Suppressor macrophage treated with lipopolysaccharide for 1 hour (primary cell): Measurements from ENCODE around the gene SMIM31.

Experiments
- DNase-seq, 3 donors: peaks; one replicate each; pipeline ENCODE4 v3.0.0-alpha.2; 2020 to 2022

SMIM31 gene

DNA sequence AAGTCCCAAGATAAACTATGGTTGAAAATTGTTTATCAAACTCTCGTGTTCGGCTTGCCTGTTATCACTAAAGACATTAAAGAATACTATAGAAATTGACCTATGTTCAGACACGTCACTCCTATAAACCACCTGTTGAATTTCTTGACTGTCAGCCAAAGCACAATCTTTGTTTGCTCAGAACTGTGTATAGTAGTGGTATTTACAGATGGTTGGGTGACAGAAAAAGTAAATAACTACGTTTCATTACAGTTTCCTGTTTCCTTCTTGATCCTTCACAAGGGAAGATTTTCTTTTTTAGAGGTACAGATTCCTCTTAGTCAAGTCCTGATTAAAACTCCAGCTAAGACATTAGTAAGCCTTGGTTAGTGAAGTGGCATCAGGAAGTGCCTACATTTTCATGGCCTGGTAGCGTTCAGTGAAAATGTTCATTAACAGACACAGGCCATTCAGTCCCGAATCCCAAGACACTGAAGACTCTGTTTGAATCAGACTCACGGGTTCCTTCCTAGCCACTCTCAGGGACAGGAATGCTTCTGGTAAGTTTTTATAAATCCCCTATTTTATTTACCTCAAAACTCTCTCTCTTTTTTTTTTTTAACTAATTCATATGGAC, at the start of gene SMIM31:
SMIM31 (plus strand) TSS at position 259 of the 616 bp plus-strand sequence. CDS start 16,313 bp downstream, outside the sequence.
- DNase-seq, result no peak

DNA sequence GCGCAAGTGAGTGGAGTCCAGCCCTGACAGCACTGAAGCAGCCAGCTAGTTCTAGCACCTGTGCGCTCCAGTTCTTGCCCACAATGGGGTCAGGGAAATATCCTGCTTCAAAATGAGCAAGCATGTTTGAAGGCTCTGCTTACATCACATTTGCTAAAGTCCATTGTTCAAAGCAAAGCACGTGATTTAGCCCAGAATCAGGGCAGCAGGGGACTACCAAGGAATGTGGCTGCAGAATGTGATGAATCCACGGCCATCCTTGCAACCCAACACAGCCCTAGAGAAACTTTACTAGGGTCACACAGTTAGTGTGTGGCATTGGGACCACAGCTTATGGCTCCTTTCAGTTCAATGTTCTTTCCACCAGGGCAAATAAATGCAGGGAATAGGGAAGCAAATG, 47.3 kb upstream of the SMIM31 start:
- DNase-seq, result no peak

DNA sequence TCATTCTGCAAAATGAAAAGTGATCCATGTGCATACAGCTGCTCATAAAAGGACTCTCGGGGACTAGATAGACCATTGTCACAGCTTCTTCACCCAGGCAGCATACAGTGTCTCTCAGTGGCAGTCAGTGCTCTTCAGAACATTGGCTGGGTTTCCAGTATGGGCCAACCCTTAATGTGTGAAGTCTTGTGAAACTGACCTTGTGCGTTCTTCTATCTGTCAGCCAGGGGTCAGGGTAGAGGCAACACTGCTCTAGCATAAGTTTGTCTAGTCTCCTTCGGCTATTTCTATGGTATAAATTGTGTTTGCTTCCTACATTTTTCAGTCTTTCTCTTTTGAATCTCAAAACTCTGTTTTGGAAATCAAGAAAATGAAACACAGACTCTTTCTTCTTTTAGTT, 37.0 kb upstream of the SMIM31 start:
- DNase-seq, result no peak

DNA sequence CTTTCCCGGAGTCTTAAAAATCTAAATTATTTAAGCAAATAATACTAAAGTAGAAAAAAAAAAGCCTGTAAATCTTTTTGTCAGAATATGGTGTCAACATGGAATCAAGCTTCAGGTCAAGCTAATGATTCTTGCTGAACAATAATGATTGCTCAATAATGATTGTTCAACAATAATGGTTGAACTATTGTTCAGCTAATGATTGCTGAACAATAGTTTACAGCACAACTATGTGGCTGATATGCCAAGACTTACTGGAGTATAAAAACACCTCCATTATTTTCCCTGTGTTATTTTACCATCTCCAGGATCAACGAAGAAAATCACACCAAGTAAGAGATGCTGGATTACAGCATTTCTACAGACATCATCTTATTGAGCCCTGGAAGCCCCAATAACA, 35.1 kb upstream of the SMIM31 start:
- DNase-seq, result no peak

DNA sequence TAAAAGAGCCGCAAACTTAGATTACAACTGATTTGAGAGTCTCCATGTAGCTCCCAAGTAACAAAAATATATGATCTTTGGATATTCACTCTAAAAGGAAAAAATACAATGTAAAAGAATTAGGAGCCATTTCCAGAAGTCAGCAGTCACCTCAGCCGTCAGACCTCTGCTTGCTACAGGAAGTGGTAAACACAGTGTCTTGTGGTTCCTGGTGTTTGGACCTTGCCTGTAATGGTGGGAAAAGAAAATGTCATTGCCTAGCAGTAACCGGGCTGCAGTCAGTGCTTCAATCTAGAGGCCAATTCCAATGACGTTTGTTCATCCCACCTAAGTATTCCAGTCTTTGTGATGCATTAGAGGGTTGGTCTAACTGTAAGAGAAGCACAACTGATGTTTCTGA, 28.9 kb upstream of the SMIM31 start:
- no peak for DNase-seq

DNA sequence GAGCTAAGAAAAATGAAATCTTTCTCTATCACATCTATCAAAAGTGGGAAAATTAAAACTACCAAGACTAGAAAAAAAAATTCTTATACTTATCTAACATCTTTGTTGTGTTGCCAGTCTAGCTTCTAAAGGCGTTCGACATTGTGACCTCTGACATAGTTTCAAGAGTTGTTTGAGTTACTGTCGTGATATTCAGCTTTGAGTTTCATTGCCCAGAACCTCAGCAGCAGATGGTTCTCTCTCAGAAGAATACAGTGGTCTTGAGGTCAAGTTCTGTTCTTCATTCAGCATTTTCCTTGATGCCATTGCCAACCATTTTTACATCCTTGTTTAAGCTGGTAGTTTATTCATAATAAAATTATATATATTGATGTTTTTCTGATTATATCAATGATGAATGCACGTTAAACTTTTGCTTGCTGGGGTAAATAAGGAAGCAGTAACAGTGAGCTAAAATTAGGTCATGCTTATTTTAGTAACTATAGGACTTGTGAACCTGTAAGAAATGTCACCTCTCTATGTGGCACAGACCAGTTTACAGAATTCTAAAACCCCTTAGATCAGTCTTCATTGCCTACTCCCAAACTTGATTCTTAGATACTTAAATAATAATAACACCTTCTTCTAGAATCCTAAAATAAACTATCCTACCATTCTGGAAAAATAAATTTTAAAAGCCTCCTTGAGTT, 23.1 kb upstream of the SMIM31 start:
- DNase-seq, result no peak

DNA sequence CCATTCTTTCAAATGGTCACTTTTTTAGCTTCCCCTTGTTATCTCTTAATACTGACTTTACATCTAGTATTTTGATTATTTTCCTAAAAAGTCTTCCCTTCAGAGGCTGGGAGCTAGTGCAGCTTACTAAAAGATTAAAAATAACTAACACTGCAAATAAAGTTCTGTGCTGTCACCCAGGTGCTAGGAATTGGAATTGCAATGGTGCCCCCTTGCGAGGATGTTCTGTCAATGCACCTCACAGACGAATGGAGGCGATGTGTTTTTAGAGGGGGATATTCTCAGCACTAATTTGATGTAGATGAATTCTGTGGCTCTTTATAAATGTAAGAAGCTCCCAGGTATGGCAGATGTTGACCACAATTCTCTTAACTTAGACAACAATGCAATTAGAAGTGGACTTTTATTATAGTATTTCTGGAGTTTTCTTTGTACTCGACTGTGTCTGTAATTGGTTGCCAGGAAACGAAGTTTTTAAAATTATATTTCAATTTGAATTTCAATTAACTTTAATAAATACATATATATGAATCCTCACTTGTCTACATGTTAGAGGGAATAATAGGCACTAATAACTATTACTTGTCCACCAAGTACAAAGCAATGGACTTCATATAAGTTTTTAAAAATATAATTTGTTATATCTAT, 22.0 kb upstream of the SMIM31 start:
- peak; percentile 31 to 48 (median 41) for DNase-seq

DNA sequence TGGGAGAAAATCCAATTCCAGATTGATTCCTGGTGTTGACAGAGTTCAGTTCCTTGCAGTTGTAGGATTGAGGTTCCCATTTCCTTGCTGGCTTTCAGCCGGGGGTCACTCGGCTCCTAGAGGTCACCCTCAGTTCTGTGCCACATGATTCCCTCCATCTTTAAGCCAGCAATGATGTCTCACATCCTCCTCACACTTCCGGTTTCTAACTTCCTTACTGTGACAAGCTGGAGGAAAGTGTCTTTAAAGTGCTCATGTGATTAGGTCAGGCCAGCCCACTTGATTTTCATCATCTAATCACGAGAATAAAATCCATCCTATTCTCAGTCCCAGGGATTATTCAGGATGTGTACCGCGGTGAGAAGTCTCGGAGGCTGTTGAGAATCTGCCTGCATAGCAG, 19.4 kb upstream of the SMIM31 start:
- DNase-seq, result peak; percentile 20 to 51 (median 46)

DNA sequence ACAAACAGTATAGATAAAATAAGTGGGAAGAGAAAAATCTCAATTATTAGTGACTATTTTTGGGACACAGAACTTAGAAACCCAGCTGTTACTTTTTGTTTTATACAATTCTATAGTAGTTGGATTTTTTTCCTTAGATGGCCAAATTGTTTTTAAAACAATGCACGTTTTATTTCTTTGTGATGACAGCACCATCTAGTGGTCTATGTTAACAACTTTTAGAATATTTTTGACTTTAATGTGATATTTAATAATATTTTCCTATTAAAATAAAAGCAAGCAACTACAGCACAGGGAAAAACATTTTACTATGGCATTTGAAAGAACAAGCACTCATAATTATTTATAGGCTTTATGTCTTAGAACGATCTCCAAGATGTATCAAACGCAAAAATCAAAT, 5.6 kb upstream of the SMIM31 start:
- DNase-seq, result peak in 2 of 3 donors; percentile 27 to 43

DNA sequence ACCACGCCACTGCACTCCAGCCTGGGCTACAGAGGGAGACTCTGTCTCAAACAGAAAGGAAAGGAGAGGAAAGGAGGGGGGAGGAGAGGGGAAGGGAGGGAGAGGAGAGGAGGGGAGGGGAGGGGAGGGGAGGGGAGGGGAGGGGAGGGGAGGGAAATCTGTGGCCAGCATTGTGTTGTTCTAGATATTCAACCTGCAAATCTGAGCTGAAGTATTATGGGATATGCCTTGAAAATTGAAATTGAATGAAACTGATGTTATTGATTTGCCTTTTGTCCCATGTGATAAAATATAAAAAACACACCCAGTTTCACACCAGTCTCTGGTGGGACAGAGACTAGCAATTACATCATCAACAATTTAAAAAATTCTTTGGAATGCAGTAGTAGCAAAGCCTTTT, 1.5 kb downstream of the SMIM31 start:
- no peak for DNase-seq

DNA sequence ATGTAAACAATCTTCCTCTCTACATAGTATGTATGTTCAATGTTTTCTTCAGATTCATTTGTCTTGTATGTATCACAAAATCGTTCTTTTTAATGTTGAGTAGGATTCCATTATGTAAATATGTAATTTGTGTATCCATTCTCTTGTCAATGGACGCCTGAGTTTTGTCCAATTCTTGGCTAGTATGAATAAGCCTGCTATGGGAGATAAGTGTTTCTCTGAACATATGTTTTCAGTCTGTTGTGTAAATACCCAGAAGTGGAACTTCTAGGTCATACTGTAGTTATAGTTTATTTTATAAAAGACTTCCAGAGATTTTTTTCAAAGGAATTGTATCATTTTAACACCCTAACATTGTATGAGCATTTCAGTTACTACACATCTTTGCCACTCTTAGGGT, 2.8 kb downstream of the SMIM31 start:
- DNase-seq, result no peak

DNA sequence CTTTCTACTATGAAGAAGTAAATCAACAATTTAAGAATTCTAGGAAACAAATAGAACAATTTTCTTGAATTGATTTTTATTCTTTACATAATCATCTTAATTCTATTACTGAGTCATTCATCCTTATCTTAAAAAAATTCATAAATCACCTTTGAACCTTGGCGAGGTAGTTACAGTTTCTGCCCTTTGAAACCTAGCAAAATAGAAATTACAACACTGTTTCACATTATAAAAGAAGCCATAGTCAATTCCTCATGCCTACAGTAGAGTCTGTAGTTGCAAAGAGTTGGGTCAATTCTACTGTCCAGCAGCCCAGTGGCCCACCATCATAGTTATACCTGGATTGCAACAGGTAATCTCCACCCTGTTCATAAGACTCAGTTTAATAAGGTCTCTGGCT, 7.3 kb downstream of the SMIM31 start:
- no peak for DNase-seq

DNA sequence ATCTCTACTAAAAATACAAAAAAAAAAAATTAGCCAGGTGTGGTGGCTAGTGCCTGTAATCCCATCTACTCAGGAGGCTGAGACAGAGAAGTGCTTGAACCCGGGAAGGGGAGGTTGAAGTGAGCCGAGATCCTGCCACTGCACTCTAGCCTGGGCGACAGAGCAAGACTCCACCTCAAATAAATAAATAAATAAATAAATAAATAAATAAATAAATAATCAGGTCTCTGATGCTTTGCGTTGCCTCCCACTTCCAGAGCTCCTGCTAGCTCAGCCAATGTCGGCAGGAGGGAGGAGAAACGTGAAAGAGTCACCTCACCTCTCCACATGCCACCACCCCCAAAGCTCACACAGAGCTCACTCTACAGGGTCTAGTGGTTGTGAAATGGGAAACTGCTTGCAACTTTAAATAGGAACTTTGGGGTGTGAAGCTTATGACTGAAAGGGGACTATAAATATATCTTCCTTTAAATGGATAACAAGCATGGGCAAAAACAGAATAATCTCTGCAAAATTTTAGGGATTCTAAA, 7.9 kb downstream of the SMIM31 start:
- DNase-seq, result no peak

DNA sequence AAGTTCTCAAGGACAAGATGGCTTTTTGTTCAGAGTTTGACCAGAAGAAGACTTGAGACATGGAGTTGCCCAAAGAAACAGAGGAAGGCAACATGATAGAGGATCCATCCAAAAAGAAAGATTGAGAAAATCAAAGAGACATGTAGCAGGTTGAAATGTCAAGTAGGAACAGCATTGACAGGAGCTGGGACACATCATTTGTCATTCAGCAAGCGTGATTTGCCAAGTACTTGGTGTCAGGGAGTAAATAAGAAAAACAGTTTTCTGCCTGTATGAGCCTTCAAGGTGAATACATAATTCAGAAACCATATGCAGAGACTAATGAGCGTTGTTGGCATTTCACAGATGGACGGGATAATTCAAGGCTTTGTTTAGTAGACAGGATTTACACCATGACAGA, 11.2 kb downstream of the SMIM31 start:
- DNase-seq, result no peak

DNA sequence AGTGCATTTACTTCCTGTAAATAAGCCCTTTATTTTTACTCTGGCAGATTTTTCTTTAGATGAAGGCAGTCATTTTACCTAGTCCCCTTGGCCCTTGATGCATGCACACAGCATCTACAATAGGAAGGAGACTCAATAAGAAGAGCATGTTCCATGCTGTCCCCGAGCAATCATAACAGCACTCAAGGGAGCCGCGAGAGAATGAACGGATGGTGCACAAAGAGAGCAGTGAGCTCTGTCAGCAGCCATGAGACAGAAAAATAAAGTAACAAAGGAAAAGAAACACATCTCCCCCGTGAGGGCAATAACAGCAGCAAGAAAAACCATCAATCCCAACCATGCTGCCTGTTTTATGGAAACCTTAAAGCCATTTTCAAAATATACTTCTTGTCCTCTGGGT, 11.9 kb downstream of the SMIM31 start:
- no peak for DNase-seq

DNA sequence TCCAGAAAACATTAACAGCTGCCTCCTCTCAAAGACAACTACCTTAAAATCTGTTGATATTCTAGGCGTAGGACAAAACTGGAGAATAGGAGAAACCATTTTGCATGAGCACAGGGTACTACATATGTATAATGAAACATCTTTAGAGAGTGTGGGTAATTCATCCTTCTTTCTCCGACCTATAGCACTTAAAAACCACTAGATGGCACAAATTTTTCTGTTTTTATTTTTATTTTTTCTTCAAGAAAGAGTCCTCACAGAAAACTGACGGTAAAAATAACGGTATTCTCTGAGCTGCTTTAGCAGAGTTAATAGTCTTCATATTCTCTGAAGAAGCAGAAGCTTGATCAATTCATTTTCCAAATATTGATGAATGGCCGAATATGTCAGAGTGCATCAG, 14.6 kb downstream of the SMIM31 start:
- DNase-seq, result peak in 1 of 3 donors; percentile 3

DNA sequence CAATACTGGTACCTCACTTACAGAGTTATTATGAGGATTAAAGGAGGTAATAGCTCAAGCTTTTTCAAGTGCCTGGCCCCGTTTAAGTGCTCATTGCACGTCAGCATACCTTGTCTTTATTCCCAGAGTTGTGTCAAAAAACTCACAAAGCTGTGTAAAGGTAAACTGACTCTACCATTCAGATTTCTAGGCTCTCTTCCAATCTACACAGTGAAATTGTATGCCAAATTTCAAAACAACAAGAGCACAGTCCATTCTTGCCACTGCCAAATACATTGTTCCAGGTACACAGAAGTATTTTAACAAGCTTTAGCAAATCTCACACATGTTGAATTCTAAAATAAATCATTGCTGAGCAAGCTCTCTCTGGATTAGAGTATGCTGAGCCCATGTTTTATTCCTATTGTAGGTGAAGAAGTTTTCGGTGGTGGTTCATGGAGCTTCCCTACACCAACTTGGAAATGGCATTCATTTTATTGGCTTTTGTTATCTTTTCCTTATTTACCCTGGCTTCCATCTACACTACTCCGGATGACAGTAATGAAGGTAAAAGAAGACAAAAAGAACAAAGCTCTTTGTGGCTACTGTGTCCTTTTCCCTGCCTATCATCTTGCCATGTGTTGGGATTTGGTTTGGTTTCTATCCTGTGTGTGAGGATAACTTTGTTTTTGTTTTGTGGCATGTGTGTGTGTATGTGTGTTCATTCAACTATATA, 16.2 kb downstream of the SMIM31 start:
- no peak for DNase-seq

DNA sequence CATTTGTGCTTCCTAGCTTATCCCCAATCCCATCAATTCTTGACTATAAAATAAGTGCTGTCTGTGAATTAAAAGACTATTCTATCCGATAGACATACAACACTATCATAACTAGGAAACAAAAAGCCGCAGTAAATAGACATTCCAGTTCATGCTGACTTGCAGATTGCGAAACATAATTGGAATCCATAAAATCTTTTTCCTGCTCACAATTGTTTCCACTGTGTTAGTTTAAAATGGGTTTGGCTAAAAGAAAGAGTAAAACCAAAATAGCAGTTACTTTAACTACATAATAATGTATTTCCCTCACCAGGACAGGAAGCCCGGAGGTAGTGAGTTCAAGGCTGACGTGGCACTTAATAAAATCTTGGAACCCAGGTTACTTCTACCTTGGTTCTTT, 17.2 kb downstream of the SMIM31 start:
- DNase-seq, result no peak

DNA sequence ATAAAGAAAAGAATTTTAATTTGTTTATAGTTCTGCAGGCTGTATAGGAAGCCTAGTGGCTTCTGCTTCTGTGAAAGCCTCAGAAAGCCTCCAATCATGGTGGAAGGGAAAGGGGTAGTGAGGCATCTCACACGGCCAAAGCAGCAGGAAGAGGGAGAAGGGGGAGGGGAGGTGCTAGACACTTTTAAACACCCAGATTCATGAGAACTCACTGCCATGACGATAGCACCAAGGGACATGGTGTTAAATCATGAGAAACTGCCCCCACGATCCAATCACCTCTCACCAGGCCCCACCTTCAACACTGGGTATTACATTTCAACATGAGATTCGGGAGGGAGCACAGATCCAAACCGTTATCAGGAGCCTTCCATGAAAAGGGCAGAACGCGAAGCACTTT, 18.1 kb downstream of the SMIM31 start:
- no peak for DNase-seq

DNA sequence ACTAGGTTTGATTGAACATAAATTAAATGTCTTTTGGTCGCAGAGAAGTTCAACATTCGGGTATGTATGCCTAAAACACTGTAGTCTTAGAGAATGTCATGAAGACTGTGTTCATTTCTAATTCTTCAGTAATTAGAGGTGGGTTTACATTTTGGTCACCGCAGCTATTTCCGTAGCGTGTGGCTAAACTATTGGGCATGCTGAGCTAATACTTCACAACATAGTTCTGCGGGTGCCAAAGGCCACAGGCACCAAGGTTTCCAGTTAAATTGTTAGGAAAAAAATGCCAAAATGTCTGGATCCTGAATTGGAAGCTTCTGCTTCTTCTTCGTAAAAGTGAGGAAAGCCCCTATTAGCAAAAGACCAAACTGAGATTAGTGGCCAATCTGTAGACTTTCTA, 25.1 kb downstream of the SMIM31 start:
- DNase-seq, result no peak

DNA sequence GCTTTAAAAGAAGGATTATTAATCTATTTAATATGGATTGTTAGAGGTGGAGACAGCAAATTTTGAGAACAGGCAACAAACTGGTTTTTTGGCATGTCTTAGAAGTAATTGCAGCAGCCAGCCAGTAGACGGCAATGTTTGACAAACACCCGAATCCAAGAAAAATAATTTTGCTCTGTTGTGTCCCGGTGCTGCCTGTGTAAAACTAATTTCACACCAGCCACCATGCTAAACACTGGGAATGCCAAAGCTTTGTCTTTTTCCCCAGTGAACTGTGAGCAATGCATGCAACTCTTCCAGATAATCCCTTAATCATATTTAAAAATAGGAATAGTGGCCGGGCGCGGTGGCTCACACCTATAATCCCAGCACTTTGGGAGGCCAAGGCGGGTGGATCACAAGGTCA, 25.9 kb downstream of the SMIM31 start:
- DNase-seq, result peak; percentile 24 to 32 (median 30)

DNA sequence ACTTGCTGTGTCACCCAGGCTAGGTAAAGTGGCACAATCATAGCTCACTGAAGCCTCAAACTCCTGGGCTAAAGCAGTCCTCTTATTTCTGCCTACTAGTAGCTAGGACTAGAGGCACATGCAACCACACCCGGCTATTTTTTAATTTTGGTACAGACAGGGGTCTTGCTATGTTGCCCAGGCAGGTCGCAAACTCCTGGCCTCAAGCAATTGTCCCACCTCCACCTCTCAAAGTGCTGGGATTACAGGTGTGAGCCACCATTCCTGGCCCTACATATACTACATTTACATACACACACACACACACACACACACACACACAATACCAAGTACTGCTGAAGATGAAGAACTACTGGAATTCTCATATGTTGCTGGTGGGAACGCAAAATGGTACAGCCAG, 26.9 kb downstream of the SMIM31 start:
- DNase-seq, result no peak

DNA sequence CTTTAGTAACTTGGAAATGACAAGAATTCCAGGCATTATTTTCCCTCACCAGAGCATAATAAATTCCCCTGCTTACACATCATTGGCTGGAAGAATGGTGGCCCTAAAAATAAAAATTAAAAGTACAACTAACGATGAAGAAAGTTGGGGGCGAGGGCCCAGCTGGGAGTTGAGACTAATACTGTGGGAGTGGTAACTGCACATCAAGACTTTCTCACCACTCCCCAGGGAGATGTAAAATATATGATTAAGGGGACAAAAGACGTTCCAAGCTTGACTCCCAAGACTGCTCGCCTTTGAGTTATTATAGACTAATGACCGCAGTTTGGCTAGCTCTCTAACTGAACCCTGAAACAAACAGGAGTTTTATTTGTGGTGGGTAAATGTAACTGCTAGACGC, 30.0 kb downstream of the SMIM31 start:
- no peak for DNase-seq

DNA sequence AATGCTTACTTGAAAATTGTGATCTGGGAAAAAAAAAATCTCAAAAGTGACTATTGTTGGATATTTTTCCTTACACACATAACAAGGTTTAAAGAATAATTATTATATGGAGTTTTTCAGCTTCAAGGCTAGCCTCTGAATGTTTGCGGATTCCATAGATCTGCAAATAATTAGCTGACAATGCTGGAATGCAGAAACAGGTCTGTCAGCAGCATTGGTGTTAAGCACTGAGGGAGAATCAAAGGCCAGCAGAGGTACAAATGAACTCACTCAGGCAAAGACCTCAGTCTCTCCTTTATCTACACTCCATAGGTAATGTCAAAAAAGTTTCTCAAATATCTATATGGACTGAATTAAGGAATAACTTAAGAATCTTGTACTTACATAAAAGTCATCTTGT, 35.1 kb downstream of the SMIM31 start:
- DNase-seq, result no peak
